Skeletal muscle cell (primary cell): ENCODE results near the gene FOXE1.

Experiments used
- DNase-seq: peaks from one replicate; pipeline ENCODE4 v3.0.0-alpha.2; 2010; ENCODE audit warnings: low read depth
- H3K4me3 ChIP-seq: 2 replicates; pipeline ENCODE4 v1.5.1; 2011; ENCODE audit warnings: low read depth, mild to moderate bottlenecking, control low read depth, low read length, moderate library complexity

Gene FOXE1

DNA sequence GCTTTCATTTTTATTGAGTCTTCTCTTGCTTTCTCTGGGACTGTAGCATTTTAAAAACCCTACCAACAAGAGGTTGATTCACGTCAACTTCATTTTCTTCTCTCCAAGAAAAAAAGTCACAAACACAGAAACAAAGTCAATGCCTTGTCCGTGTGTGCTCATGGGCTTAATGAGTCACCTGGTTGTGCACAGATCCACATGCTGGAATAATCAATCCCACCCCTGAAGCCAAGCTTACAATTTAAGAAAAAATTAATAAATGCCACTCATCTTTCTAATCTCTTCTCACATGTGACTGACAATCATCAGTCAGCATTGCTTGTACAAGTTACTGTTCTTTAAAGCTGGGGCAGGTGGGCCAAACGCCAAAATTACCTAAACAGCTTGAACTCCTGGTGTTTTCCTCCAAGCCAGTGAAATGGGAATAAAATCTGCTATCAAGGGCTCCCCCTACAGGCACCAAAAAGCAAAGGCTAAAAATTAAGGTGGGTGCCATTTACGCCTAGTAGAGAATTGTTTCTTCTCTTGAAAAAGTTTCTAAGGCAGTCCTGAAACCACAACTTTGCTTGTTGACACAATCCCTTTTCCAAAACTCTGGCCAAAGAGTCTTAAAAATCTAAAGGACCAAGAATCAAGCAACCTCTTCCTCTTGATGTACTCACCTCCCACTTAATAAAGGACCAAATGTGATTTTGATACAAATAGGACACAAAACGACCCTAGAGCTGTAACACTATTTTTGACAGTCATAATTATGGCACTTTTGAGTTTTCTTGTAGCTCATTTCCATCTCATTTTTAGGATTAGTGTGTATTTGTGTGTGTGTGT, 47.9 kb downstream of the FOXE1 start:
- no peak overlapping the region for H3K4me3 ChIP-seq
- DNase-seq: no peak

DNA sequence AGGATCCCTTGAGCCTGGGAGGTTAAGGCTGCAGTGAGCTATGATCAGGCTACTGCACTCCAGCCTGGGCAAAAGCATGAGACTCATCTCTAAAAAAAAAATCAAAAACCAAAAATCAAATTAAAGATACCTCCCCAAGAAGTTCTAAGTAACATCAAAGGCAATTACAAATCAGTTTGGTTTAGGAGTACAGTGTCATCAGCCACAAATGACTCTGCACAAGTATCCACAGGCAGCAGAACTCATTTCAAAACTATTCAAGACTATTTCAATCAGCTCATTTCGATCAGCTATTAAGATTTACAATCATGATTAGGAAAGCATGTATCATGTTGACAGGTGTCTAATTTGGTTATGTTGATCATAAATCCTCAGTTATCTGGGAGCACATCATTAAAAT, 50.2 kb downstream of the FOXE1 start:
- DNase-seq: no peak
- no peak overlapping the region for H3K4me3 ChIP-seq

DNA sequence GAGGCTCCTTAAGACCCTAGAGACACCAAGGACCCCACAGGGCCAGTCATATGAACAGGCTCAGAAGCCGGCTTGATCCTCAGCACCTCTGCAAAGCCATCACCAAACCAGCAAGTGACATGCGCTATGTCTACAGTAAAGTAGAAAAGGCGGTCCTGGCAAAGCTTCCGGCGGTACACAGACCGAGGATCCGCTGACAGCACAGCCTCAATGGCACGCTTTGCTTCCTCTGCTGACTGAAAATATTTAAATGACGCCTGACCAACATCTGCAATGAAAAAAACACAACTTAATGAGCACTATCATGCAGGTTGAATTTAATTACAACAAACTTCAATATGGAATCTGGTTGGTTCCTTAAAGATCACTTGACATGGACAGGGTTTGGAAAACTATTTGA, 51.7 kb downstream of the FOXE1 start:
- H3K4me3 ChIP-seq: no peak overlapping the region
- no peak for DNase-seq

DNA sequence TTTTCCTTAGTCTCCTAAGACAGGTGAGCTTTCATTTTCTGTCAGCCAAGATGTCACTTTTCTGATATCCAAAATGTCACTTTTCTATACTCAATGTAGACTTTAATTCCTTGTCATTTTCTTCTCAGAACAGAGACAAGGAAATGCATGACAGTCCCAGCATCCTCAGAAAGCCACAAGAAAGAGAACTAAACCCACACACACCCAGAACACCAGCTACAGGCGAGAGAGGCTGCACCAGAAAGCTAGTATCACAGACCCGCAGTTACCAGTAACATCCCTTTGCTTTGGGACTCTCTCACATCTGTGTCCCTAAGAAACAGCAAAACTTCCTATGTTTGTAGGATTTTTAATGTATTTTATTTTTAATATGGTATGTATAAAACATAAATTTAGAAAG, 52.2 kb downstream of the FOXE1 start:
- H3K4me3 ChIP-seq: no peak overlapping the region
- no peak for DNase-seq
